Measurements from ENCODE around the gene TTYH3. TPM values are rescaled to one million over a fixed set of nuclear protein-coding genes. Genes with fewer than 3 reads are reported as not detected.

TTYH3 gene
- total RNA-seq, 1 donor from 2014 or later: 170 TPM

DNA sequence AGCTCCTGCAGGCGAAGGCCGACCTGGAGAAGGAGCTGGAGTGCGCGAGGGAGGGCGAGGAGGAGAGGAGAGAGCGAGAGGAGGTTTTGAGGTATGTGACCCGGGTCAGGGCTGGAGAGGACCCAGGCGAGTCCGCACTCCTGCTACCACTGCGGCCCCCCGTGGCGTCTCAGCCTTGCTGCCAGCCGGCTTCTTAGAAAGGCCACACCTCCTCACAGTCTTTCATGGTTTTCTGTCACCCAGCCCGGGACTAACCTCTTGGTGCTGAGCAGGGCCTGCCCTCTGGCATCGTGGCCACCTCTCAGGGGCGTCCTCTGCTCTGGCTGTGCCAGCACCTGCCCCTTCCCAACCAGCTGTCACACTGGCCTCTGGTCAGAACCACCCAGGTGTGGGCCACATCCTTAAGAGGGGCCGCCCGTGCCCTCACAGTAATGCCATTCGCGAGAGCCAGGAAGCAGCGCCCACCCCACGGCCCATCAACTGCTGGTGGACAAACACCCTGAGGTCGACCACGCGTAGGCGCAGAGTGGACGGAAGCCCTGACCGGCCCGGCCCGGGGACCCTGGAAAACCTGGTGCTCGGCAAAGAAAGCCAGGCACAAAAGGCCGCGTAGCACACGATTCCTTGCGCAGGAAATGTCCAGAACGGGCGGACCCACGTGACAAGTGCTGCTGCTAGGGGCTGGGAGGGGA lies 38.6 kb upstream of the TTYH3 start:
- Mint-ChIP-seq H3K36me3 (ENCODE audit: insufficient read depth) (peaks cover 20% of the 10 kb centered on the region), H3K27ac (no peak overlapping the region), H3K4me1 (ENCODE audit: low read depth) (no peaks in the 10 kb centered on the region), H3K4me3 (ENCODE audit: low read depth) (no peak overlapping the region), H3K27me3 (no peaks in the 10 kb centered on the region), H3K9me3 (ENCODE audit: low read depth) (no peaks in the 10 kb centered on the region)
- TF ChIP-seq, protein P1, sequence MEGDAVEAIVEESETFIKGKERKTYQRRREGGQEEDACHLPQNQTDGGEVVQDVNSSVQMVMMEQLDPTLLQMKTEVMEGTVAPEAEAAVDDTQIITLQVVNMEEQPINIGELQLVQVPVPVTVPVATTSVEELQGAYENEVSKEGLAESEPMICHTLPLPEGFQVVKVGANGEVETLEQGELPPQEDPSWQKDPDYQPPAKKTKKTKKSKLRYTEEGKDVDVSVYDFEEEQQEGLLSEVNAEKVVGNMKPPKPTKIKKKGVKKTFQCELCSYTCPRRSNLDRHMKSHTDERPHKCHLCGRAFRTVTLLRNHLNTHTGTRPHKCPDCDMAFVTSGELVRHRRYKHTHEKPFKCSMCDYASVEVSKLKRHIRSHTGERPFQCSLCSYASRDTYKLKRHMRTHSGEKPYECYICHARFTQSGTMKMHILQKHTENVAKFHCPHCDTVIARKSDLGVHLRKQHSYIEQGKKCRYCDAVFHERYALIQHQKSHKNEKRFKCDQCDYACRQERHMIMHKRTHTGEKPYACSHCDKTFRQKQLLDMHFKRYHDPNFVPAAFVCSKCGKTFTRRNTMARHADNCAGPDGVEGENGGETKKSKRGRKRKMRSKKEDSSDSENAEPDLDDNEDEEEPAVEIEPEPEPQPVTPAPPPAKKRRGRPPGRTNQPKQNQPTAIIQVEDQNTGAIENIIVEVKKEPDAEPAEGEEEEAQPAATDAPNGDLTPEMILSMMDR (IDR thresholded peaks at IDR 0.05; ENCODE audit: unreplicated experiment): no peak
- DNase-seq (ENCODE audit: low spot score, unreplicated experiment): no peak

DNA sequence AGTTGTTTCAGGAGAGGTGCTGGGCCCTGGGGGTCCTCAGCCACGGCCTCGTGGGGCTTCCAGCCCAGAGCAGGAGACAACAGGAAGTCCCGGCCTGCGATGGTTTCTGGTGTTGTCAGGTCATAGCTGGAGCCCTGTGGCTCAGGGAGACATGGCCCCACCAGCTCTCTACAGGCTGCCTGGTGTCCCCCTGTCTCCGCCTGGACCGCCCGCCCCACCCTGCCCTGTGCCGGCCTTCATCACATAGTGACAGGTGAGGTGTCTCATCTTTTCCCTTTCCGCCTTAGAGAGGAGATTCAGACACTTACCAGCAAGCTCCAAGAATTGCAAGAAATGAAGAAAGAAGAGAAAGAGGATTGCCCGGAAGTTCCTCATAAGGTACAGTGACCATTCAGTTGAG lies 37.2 kb upstream of the TTYH3 start:
- no peaks in the 10 kb centered on the region for H3K4me1 Mint-ChIP-seq (ENCODE audit: low read depth)
- no peak overlapping the region for H3K27ac Mint-ChIP-seq
- DNase-seq (ENCODE audit: low spot score, unreplicated experiment): no peak
- H3K9me3 Mint-ChIP-seq (ENCODE audit: low read depth): no peaks in the 10 kb centered on the region
- peaks cover 27% of the 10 kb centered on the region for H3K36me3 Mint-ChIP-seq (ENCODE audit: insufficient read depth)
- H3K27me3 Mint-ChIP-seq: no peaks in the 10 kb centered on the region
- no peak overlapping the region for H3K4me3 Mint-ChIP-seq (ENCODE audit: low read depth)
- TF ChIP-seq, protein P1 (IDR thresholded peaks at IDR 0.05; ENCODE audit: unreplicated experiment): no peak

DNA sequence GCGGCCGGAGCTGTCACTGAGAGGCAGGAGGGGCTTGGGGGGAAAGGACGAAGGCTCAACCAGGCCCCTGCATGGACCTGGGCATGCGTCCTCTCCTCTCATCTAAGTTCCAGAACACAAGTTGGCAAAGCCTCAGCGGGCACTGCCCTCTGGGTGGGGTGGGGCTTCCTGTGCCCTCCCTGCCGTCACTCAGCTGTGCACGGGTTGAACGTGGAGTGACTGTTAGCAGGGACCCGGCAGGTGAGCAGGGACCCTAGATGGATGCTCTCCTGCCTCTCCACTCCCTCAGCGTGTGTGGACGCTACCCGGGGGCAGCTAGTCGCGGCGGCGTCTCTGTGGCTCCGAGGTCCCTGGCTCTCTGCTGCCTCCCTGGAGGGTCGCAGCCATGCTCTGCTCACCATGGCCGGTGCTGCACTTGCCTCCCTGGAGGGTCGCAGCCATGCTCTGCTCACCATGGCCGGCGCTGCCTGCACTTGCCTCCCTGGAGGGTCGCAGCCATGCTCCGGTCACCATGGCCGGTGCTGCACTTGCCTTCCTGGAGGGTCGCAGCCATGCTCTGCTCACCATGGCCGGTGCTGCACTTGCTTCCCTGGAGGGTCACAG lies 36.4 kb upstream of the TTYH3 start:
- Mint-ChIP-seq H3K27ac (no peak overlapping the region), H3K9me3 (ENCODE audit: low read depth) (no peaks in the 10 kb centered on the region), H3K4me1 (ENCODE audit: low read depth) (no peaks in the 10 kb centered on the region), H3K36me3 (ENCODE audit: insufficient read depth) (peaks cover 28% of the 10 kb centered on the region), H3K4me3 (ENCODE audit: low read depth) (no peak overlapping the region), H3K27me3 (no peaks in the 10 kb centered on the region)
- DNase-seq (ENCODE audit: low spot score, unreplicated experiment): no peak
- TF ChIP-seq, protein P1 (IDR thresholded peaks at IDR 0.05; ENCODE audit: unreplicated experiment): no peak

DNA sequence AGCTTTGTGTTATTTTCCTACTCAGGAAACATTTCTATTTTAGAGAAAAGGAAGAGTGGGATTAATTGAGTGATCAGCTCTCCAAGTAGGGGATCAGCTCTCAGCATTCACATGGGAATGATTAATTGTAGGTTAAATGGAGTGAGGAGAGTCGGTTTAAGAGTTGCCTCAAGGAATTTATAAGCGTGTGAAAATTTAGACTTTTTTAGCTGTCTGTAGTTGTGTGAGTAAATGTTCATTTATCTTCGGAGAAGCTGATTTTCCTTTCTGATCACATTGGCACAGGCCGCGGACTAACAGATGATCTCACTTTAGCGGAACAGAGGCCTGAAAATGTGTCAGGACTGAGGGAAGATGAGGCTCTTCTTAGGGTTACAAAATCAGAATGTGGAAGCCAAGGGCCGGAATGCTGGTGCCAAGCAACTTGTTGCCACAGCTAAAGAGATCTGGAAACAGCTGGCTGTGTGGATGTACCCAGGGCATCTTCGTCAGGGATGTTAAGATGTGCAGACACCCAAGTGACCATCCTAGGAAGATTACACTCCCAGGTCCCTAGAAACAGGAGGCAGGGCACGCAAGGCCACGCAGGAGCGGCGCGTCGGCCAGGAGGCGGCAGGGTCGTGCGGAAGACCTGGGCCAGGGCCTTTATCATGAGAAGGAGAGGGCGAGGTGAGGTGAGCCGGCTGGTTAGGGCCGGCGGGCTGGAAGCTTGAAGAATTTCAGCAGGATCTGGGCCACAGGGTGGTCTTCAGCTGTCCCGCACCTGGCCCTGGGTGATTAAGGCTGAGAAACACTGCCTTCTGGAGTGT lies 35.1 kb upstream of the TTYH3 start:
- no peak for DNase-seq (ENCODE audit: low spot score, unreplicated experiment)
- Mint-ChIP-seq H3K9me3 (ENCODE audit: low read depth) (no peaks in the 10 kb centered on the region), H3K4me1 (ENCODE audit: low read depth) (no peaks in the 10 kb centered on the region), H3K27ac (no peak overlapping the region), H3K36me3 (ENCODE audit: insufficient read depth) (peaks cover 30% of the 10 kb centered on the region), H3K4me3 (ENCODE audit: low read depth) (no peak overlapping the region), H3K27me3 (no peaks in the 10 kb centered on the region)
- TF ChIP-seq, protein P1 (IDR thresholded peaks at IDR 0.05; ENCODE audit: unreplicated experiment): no peak

DNA sequence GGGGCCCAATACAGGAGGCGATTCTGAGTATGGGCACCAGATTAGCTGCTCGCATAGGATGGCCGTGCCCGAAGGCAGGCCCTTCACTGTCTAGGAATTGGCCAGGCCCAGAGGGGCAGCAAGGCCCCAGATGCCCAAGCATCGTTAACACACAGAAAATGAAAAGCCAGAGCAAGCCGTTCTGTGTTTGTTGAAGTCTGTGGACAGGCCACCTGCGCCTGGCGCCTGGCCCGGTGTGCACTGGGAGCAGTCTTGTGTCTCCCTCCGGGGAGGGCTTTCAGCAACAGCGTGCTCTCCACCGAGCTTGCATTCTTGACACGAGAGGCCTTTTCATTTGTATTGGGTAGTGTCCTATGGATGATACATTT lies 34.5 kb upstream of the TTYH3 start:
- no peaks in the 10 kb centered on the region for H3K27me3 Mint-ChIP-seq
- H3K4me1 Mint-ChIP-seq (ENCODE audit: low read depth): no peaks in the 10 kb centered on the region
- H3K4me3 Mint-ChIP-seq (ENCODE audit: low read depth): no peak overlapping the region
- DNase-seq (ENCODE audit: low spot score, unreplicated experiment): no peak
- H3K27ac Mint-ChIP-seq: no peak overlapping the region
- TF ChIP-seq, protein P1 (IDR thresholded peaks at IDR 0.05; ENCODE audit: unreplicated experiment): no peak
- H3K9me3 Mint-ChIP-seq (ENCODE audit: low read depth): no peaks in the 10 kb centered on the region
- H3K36me3 Mint-ChIP-seq (ENCODE audit: insufficient read depth): peaks cover 32% of the 10 kb centered on the region

Data from progenitor cell of endocrine pancreas (in vitro differentiated cells).